Parathyroid adenoma (tissue), 2 donors: ENCODE measurements around the gene TUFT1.
"Not testable (repeated sequence)": the region's sequence is repeated elsewhere in the genome, so short reads cannot be mapped to it uniquely, and the experiment has no call there.

Source experiments
- H2AFZ ChIP-seq: fragments of 300-600 bp; sonication (generic); one replicate; pipeline ENCODE4 v1.7.0; 2017; ENCODE audit warnings: antibody characterized with exemption, mild to moderate bottlenecking
- H3K27ac ChIP-seq: fragments of 300-600 bp; sonication (generic); one replicate; pipeline ENCODE4 v1.7.0; 2017
- H3K27me3 ChIP-seq: fragments of 300-600 bp; sonication (generic); one replicate; pipeline ENCODE4 v1.7.0; 2017; ENCODE audit warnings: low read length; ENCODE audit not compliant: control insufficient read depth, insufficient read depth
- H3K36me3 ChIP-seq: fragments of 300-600 bp; sonication (generic); one replicate; pipeline ENCODE4 v1.7.0; 2017; ENCODE audit warnings: low read length; ENCODE audit not compliant: control insufficient read depth, insufficient read depth
- H3K4me1 ChIP-seq: fragments of 300-600 bp; sonication (generic); one replicate; pipeline ENCODE4 v1.7.0; 2017; ENCODE audit warnings: control low read depth
- H3K4me2 ChIP-seq: fragments of 300-600 bp; sonication (generic); one replicate; pipeline ENCODE4 v1.7.0; 2017; ENCODE audit warnings: low read length
- H3K4me3 ChIP-seq: fragments of 300-600 bp; sonication (generic); one replicate; pipeline ENCODE4 v1.7.0; 2017; ENCODE audit warnings: low read depth, low read length
- H3K79me2 ChIP-seq: fragments of 300-600 bp; sonication (generic); one replicate; pipeline ENCODE4 v1.7.0; 2017; ENCODE audit warnings: control low read depth
- H3K9ac ChIP-seq: fragments of 300-600 bp; sonication (generic); one replicate; pipeline ENCODE4 v1.7.0; 2017; ENCODE audit warnings: mild to moderate bottlenecking
- H3K9me3 ChIP-seq: fragments of 300-600 bp; sonication (generic); one replicate; pipeline ENCODE4 v1.7.0; 2017; ENCODE audit warnings: low read length; ENCODE audit not compliant: control insufficient read depth
- TF ChIP-seq, protein P1 (sequence below): fragments of 300-600 bp; sonication (generic); IDR thresholded peaks from one replicate; pipeline ENCODE4 v1.7.0; 2017; ENCODE audit warnings: antibody characterized with exemption, mild to moderate bottlenecking
- donor health status: primary hyperparathyroidism.

Gene TUFT1

DNA sequence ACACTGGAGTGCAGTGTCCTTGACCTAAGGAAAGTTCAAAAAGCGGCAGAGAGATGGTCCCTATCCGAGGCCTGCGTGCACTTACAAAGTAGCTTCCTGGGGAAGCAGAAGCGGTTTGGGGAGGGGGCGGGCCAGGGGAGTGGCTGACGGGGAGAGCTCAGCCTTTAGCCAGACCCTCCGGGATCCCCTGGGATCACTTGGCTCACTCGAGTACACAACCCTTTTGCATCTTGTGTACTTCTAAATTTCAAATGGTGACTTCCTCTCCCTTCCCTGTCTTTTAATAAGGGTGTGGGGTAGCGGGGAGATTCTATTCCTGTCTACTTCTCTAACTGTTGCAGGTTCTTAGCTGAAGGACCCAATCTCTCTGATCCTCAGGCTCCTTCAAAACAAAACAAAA is 53.6 kb downstream of the TUFT1 start:
- no peak overlapping the region for H3K4me3 ChIP-seq
- peaks cover 5% of the 10 kb centered on the region for H3K4me1 ChIP-seq
- no peaks in the 10 kb centered on the region for H3K27me3 ChIP-seq
- TF ChIP-seq, protein P1, sequence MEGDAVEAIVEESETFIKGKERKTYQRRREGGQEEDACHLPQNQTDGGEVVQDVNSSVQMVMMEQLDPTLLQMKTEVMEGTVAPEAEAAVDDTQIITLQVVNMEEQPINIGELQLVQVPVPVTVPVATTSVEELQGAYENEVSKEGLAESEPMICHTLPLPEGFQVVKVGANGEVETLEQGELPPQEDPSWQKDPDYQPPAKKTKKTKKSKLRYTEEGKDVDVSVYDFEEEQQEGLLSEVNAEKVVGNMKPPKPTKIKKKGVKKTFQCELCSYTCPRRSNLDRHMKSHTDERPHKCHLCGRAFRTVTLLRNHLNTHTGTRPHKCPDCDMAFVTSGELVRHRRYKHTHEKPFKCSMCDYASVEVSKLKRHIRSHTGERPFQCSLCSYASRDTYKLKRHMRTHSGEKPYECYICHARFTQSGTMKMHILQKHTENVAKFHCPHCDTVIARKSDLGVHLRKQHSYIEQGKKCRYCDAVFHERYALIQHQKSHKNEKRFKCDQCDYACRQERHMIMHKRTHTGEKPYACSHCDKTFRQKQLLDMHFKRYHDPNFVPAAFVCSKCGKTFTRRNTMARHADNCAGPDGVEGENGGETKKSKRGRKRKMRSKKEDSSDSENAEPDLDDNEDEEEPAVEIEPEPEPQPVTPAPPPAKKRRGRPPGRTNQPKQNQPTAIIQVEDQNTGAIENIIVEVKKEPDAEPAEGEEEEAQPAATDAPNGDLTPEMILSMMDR, result no peak
- peak overlapping the region; percentile 64 for H2AFZ ChIP-seq
- H3K9me3 ChIP-seq, result no peaks in the 10 kb centered on the region
- peak overlapping the region; percentile 51 for H3K4me2 ChIP-seq
- H3K36me3 ChIP-seq, result no peaks in the 10 kb centered on the region
- H3K79me2 ChIP-seq, result no peaks in the 10 kb centered on the region
- H3K9ac ChIP-seq, result no peak overlapping the region
- no peak overlapping the region for H3K27ac ChIP-seq

GRCh38 chr1:151594143-151594625 is 54.1 kb downstream of the TUFT1 start:
- no peaks in the 10 kb centered on the region for H3K27me3 ChIP-seq
- H3K27ac ChIP-seq, result no peak overlapping the region
- no peaks in the 10 kb centered on the region for H3K36me3 ChIP-seq
- peak overlapping the region; percentile 64 for H2AFZ ChIP-seq
- no peaks in the 10 kb centered on the region for H3K79me2 ChIP-seq
- no peak overlapping the region for H3K4me3 ChIP-seq
- no peaks in the 10 kb centered on the region for H3K9me3 ChIP-seq
- H3K9ac ChIP-seq, result no peak overlapping the region
- peaks cover 5% of the 10 kb centered on the region for H3K4me1 ChIP-seq
- H3K4me2 ChIP-seq, result peak overlapping the region; percentile 51
- TF ChIP-seq, protein P1, result peak; percentile 84

- Histone ChIP-seq H3K36me3 (no peaks in the 10 kb centered on the region), H3K9ac (no peak overlapping the region), H3K9me3 (no peaks in the 10 kb centered on the region), H3K4me3 (no peak overlapping the region), H3K79me2 (no peaks in the 10 kb centered on the region), H3K27ac (no peak overlapping the region), H3K27me3 (no peaks in the 10 kb centered on the region), H3K4me1 (peaks cover 5% of the 10 kb centered on the region), H2AFZ (no peak overlapping the region), H3K4me2 (no peak overlapping the region)
- TF ChIP-seq, protein P1, result no peak
Measured at GRCh38 chr1:151596166-151596953, 56.3 kb downstream of the TUFT1 start.

GRCh38 chr1:151602550-151602949 is 62.4 kb downstream of the TUFT1 start:
- not testable (repeated sequence) for H3K9ac ChIP-seq, H3K79me2 ChIP-seq, H2AFZ ChIP-seq, H3K4me2 ChIP-seq, H3K27me3 ChIP-seq, H3K9me3 ChIP-seq, H3K27ac ChIP-seq, H3K4me3 ChIP-seq, H3K36me3 ChIP-seq, H3K4me1 ChIP-seq

DNA sequence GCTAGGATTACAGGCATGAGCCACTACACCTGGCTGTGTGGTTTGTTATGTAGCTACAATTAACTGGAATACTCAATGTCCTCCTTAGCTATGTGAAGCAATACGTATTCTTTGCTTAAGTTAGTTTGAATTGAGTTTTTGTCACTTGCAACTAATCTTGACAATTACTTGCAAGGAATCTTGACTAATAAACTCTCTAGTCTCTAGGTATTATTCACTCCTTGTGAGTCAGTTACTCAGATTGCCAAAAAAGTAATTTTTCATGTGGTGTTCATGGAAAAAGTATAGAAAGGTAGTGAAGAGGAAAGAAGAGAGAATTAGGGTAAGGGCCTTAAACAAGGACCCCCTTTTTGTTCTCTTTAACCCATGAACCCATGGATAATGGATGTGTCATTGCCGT is 64.2 kb downstream of the TUFT1 start:
- Histone ChIP-seq H3K9ac (no peak overlapping the region), H2AFZ (no peak overlapping the region), H3K27ac (no peak overlapping the region), H3K9me3 (no peaks in the 10 kb centered on the region), H3K4me2 (no peak overlapping the region), H3K4me3 (no peak overlapping the region), H3K27me3 (no peaks in the 10 kb centered on the region), H3K79me2 (no peaks in the 10 kb centered on the region), H3K4me1 (no peaks in the 10 kb centered on the region), H3K36me3 (no peaks in the 10 kb centered on the region)
- TF ChIP-seq, protein P1, result no peak
